ENCODE data around the gene ACOT7. TPM values are rescaled to one million over a fixed set of nuclear protein-coding genes. Genes with fewer than 3 reads are reported as not detected.

ACOT7 gene
- total RNA-seq, 4 donors from 2014 or later = 15.0 to 38.7 (median 28.6) TPM

- WGBS = 87% methylated on average over 13 of the region's 15 CpGs
- H3K4me1 ChIP-seq = peaks cover 6 to 24% (median 11%) of the 10 kb centered on the region in 4 donors
- no peak for TF ChIP-seq CTCF (IDR thresholded peaks at IDR 0.05)
- no peak for TF ChIP-seq EP300 (IDR thresholded peaks at IDR 0.05)
- no peak for TF ChIP-seq POLR2A (IDR thresholded peaks at IDR 0.05; ENCODE audit: low read depth)
- no peak for TF ChIP-seq POLR2AphosphoS5 (IDR thresholded peaks at IDR 0.05)
- no peak overlapping the region for H3K27ac ChIP-seq (replicated peaks in 1 of 4)
- H3K9me3 ChIP-seq = no peaks in the 10 kb centered on the region
- peaks cover 0 to 79% (median 13%) of the 10 kb centered on the region in 4 donors for H3K27me3 ChIP-seq
- no peak overlapping the region for H3K4me3 ChIP-seq
- no peak for DNase-seq (ENCODE audit: extremely low spot score)
- peaks cover 0 to 15% (median 7%) of the 10 kb centered on the region in 4 donors for H3K36me3 ChIP-seq
- intact Hi-C loops (cut with DNase I) = no loop called here
These were observed 141.7 kb downstream of the ACOT7 start for GRCh38 chr1:6251681-6252373.

- Histone ChIP-seq H3K27ac (replicated peaks in 1 of 4) (no peak overlapping the region), H3K36me3 (peaks cover 0 to 15% (median 7%) of the 10 kb centered on the region in 4 donors), H3K4me1 (peaks cover 7 to 30% (median 17%) of the 10 kb centered on the region in 4 donors), H3K4me3 (no peak overlapping the region), H3K27me3 (peaks cover 3 to 85% (median 18%) of the 10 kb centered on the region in 4 donors), H3K9me3 (no peaks in the 10 kb centered on the region)
- no peak for DNase-seq (ENCODE audit: extremely low spot score)
- intact Hi-C loops (cut with DNase I) = no loop called here
- 81% methylated on average over 9 of the region's 19 CpGs for WGBS
- TF ChIP-seq POLR2AphosphoS5 (IDR thresholded peaks at IDR 0.05) (no peak), POLR2A (IDR thresholded peaks at IDR 0.05; ENCODE audit: low read depth) (no peak), EP300 (IDR thresholded peaks at IDR 0.05) (no peak), CTCF (IDR thresholded peaks at IDR 0.05) (no peak)
These were observed 142.3 kb downstream of the ACOT7 start for GRCh38 chr1:6251233-6251632.

- DNase-seq (ENCODE audit: extremely low spot score) = no peak
- Histone ChIP-seq H3K27me3 (peaks cover 13 to 97% (median 30%) of the 10 kb centered on the region in 4 donors), H3K4me1 (peaks cover 17 to 42% (median 29%) of the 10 kb centered on the region in 4 donors)
These were observed 143.6 kb downstream of the ACOT7 start for GRCh38 chr1:6249739-6250689.

More at GRCh38 chr1:6249739-6250689, 143.6 kb downstream of the ACOT7 start:
- peak overlapping the region in 1 of 4 donors; percentile 32 for H3K4me3 ChIP-seq
- peaks cover 0 to 15% (median 7%) of the 10 kb centered on the region in 4 donors for H3K36me3 ChIP-seq
- H3K27ac ChIP-seq (replicated peaks in 1 of 4) = no peak overlapping the region
- intact Hi-C loops (cut with DNase I) = no loop called here
- no peak for TF ChIP-seq CTCF (IDR thresholded peaks at IDR 0.05)
- no peak for TF ChIP-seq POLR2AphosphoS5 (IDR thresholded peaks at IDR 0.05)
- no peak for TF ChIP-seq POLR2A (IDR thresholded peaks at IDR 0.05; ENCODE audit: low read depth)
- TF ChIP-seq EP300 (IDR thresholded peaks at IDR 0.05) = no peak
- WGBS = 56% methylated on average over 11 of the region's 71 CpGs
- H3K9me3 ChIP-seq = no peaks in the 10 kb centered on the region

All from esophagus muscularis mucosa (tissue), 4 donors.